HG02610 (cell line): ENCODE data around the gene TSPAN17.

ENCODE experiments used
- ATAC-seq: cut with Tn5 transposase; IDR thresholded peaks from one replicate; pipeline ENCODE4 v1.9.1; 2021; ENCODE audit warnings: mild to moderate bottlenecking, moderate library complexity; ENCODE audit not compliant: unreplicated experiment

The TSPAN17 gene

GRCh38 chr5:176658817-176659511, 11.7 kb downstream of the TSPAN17 start:
- ATAC-seq, result peak; percentile 36

GRCh38 chr5:176659512-176659839, 12.2 kb downstream of the TSPAN17 start:
- no peak for ATAC-seq

GRCh38 chr5:176659860-176660461, 12.7 kb downstream of the TSPAN17 start:
- no peak for ATAC-seq

GRCh38 chr5:176660530-176660859, 13.2 kb downstream of the TSPAN17 start:
- no peak for ATAC-seq

- ATAC-seq, result no peak
Observed at GRCh38 chr5:176660860-176661641, 13.8 kb downstream of the TSPAN17 start.

GRCh38 chr5:176661676-176662075, 14.4 kb downstream of the TSPAN17 start:
- ATAC-seq, result no peak

- no peak for ATAC-seq
Observed at GRCh38 chr5:176662371-176663333, 15.4 kb downstream of the TSPAN17 start.

GRCh38 chr5:176663566-176663965, 16.3 kb downstream of the TSPAN17 start:
- no peak for ATAC-seq

- no peak for ATAC-seq
Observed at GRCh38 chr5:176664479-176664878, 17.2 kb downstream of the TSPAN17 start.

- no peak for ATAC-seq
Observed at GRCh38 chr5:176664886-176665285, 17.6 kb downstream of the TSPAN17 start.

GRCh38 chr5:176665517-176665916, 18.2 kb downstream of the TSPAN17 start:
- ATAC-seq, result no peak

GRCh38 chr5:176667637-176668036, 20.4 kb downstream of the TSPAN17 start:
- ATAC-seq, result no peak

- ATAC-seq, result no peak
Observed at GRCh38 chr5:176670449-176670848, 23.2 kb downstream of the TSPAN17 start.

- no peak for ATAC-seq
Observed at GRCh38 chr5:176671399-176671798, 24.1 kb downstream of the TSPAN17 start.

GRCh38 chr5:176671890-176672747, 24.8 kb downstream of the TSPAN17 start:
- ATAC-seq, result no peak

GRCh38 chr5:176673651-176674583, 26.6 kb downstream of the TSPAN17 start:
- ATAC-seq, result no peak

GRCh38 chr5:176674799-176675198, 27.5 kb downstream of the TSPAN17 start:
- ATAC-seq, result no peak

GRCh38 chr5:176675676-176676360, 28.5 kb downstream of the TSPAN17 start:
- no peak for ATAC-seq
